GM13976 (cell line): ENCODE results near the gene HDAC6.

Experiments used
- DNase-seq: peaks from one replicate; pipeline ENCODE4 v3.0.0; 2012; ENCODE audit warnings: low spot score
- in situ Hi-C: fragments of 300-500 bp; cut with MboI; formaldehyde crosslinking; loops from one replicate; pipeline ENCODE4 v1.12.0; 2022; ENCODE audit warnings: low sequenced_read_pairs, mixed read lengths, inconsistent platforms; ENCODE audit not compliant: unreplicated experiment
- TF ChIP-seq, protein P1 (sequence below): IDR thresholded peaks from 2 replicates; pipeline ENCODE4 v1.5.1; 2012; ENCODE audit warnings: borderline replicate concordance, mild to moderate bottlenecking; ENCODE audit not compliant: insufficient read depth; ENCODE audit errors: extremely low read depth, missing control alignments, control extremely low read depth

The HDAC6 gene

DNA sequence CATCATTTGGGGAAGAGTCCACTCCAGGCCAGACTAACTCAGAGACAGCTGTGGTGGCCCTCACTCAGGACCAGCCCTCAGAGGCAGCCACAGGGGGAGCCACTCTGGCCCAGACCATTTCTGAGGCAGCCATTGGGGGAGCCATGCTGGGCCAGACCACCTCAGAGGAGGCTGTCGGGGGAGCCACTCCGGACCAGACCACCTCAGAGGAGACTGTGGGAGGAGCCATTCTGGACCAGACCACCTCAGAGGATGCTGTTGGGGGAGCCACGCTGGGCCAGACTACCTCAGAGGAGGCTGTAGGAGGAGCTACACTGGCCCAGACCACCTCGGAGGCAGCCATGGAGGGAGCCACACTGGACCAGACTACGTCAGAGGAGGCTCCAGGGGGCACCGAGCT is 21.2 kb downstream of the HDAC6 start:
- TF ChIP-seq, protein P1, sequence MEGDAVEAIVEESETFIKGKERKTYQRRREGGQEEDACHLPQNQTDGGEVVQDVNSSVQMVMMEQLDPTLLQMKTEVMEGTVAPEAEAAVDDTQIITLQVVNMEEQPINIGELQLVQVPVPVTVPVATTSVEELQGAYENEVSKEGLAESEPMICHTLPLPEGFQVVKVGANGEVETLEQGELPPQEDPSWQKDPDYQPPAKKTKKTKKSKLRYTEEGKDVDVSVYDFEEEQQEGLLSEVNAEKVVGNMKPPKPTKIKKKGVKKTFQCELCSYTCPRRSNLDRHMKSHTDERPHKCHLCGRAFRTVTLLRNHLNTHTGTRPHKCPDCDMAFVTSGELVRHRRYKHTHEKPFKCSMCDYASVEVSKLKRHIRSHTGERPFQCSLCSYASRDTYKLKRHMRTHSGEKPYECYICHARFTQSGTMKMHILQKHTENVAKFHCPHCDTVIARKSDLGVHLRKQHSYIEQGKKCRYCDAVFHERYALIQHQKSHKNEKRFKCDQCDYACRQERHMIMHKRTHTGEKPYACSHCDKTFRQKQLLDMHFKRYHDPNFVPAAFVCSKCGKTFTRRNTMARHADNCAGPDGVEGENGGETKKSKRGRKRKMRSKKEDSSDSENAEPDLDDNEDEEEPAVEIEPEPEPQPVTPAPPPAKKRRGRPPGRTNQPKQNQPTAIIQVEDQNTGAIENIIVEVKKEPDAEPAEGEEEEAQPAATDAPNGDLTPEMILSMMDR: no peak
- in situ Hi-C loops: no loop called here
- no peak for DNase-seq

DNA sequence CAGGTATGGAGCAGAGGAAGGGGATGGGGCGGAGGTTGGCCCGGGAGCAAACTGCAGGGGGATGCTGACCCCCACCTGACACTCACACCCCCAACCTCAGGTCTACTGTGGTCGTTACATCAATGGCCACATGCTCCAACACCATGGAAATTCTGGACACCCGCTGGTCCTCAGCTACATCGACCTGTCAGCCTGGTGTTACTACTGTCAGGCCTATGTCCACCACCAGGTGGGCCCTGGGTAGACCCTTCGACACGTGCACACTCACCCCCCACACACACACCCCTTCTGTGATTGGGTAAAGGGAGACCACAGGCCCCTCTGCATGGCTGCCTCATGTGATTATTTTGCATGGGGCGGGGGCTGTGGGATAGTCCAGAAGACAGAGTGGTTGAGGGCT is 22.2 kb downstream of the HDAC6 start:
- in situ Hi-C loops: no loop called here
- TF ChIP-seq, protein P1: no peak
- no peak for DNase-seq

DNA sequence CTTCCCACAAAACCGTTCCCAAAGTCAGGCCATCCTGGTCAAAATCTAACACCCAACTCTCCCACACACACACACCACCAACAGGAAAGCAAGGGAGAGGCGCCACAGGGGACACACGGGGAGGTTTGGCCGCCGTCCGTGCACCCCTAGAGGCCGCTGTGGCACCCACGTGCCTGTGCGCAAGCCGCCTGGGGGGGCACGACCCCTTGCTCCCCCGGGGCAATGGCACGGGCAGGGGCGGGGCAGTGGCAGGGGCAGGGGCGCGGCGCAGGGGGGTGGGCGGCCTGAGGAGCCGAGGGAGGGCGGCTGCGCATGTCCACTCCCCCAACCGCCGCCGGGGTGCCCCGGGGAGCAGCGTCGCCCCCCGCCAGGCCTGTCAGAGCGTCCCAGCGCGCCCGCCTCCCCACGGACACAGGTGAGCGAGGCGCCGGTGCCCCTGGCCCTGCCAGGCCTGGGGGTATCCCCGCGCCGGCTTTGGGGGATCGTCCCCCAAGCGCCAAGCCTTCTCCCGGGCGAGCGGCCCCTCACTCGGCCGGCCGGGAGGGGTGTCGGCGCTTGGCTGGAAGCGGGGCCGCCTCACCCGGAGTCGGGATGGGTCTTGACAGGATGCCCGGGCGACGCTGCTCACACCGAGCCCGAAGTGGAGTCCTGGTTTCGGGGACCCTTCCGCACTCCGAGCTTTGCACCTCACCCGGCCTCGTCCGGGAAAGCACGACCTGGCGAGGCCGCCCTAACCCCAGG is 24.4 kb downstream of the HDAC6 start, which contains the start of gene ERAS:
Gene ERAS (plus strand): TSS at position 379 of the 741 bp plus-strand sequence. CDS start 2,611 bp downstream, outside the sequence.
- no peak for DNase-seq
- TF ChIP-seq, protein P1: no peak

DNA sequence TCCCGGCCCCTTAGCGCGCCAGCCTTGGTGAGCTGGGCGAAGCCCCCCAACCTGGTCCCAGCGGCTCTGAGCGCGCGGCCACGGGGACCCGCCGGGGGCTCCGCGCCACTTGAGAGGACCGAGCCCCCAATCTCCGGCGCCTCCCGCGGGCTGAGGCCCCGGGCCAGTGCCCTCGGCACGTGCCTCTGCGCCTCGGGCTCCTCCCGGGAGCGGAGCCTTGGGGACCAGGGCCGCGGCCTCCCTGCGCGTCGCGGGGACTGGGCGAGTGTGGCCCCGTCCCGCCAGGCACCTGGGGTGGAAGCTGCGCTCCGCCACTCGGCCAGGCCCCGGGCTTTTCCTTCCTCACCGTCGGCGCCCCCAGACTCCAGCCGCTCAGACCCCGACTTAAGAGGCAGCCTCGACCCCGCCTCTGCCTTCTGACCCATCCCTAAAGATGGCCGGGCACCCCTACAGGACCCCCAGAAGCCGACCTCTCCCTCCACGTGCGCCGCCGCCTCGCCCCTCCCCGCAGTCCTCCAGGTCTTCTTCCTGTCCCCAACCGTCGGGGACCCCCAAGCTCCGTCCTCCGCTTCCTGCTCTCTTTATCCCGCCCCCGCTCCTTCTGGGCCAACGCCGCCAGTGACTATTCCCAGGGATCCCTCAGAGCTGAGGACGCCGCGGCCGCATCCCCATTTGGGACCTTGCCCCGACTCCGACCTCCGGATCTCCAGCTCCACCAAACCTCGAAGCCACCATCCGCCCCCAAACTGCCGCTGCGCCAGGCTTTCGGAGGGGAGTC is 25.2 kb downstream of the HDAC6 start:
- DNase-seq: no peak
- in situ Hi-C loops: no loop called here
- TF ChIP-seq, protein P1: no peak

More for the DNA sequence above, 24.4 kb downstream of the HDAC6 start, which contains the start of gene ERAS:
- in situ Hi-C loops: no loop called here

DNA sequence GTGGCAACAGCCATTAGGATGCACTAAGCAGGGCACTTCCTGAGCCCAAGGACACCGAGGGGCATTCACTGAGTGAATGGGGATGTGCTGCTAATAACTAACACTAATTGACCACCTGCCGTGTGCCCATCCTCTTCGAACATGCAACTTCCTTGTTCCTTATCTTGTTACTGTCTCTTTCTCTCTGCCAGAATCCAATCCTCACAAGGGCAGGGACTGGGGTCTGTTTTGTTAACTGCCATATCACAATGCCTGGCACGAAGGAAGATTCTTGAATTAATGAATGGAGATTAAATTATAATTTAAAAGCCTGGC is 25.7 kb downstream of the HDAC6 start:
- in situ Hi-C loops: no loop called here
- TF ChIP-seq, protein P1: no peak
- no peak for DNase-seq

DNA sequence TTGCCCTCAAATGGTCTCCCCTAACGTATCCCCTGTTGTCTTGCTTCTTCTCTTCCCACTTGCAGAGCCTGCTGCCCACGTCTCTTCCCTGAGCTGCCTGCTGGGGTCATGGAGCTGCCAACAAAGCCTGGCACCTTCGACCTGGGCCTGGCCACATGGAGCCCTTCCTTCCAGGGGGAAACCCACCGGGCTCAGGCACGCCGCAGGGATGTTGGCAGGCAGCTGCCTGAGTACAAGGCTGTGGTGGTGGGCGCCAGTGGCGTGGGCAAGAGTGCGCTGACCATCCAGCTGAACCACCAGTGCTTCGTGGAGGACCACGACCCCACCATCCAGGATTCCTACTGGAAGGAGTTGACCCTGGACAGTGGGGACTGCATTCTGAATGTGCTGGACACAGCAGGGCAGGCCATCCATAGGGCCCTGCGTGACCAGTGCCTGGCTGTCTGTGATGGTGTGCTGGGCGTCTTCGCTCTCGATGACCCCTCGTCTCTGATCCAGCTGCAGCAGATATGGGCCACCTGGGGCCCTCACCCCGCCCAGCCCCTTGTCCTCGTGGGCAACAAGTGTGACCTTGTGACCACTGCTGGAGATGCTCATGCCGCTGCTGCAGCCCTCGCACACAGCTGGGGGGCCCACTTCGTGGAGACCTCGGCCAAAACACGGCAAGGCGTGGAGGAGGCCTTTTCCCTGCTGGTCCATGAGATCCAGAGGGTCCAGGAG is 27.3 kb downstream of the HDAC6 start:
- in situ Hi-C loops: no loop called here
- TF ChIP-seq, protein P1: no peak
- no peak for DNase-seq
